Natural killer cell (primary cell): ENCODE data around the gene SPECC1L. TPM values are rescaled to one million over a fixed set of nuclear protein-coding genes. Genes with fewer than 3 reads are reported as not detected.

Source experiments
- ATAC-seq, 3 donors: fragments of 150-1000 bp in 2 of 3; fragments of 200-7000 bp in 1 of 3; cut with Tn5 transposase; 1 replicate in 1 of 3; 2 replicates in 2 of 3; pipeline ENCODE4 v1.10.0; 2021; ENCODE audit warnings: mild to moderate bottlenecking in 2 of 3, moderate library complexity in 2 of 3
- DNase-seq, 2 donors: peaks; one replicate each; pipeline versions ENCODE4 v3.0.0 to v3.0.0-alpha.2; 2013 to 2021; ENCODE audit warnings: mixed read lengths in 1 of 2
- H3K27ac ChIP-seq: one replicate; pipeline ENCODE4 v1.5.1; 2013; ENCODE audit warnings: mild to moderate bottlenecking, low read length
- H3K27me3 ChIP-seq: one replicate; pipeline ENCODE4 v1.6.1; 2013; ENCODE audit warnings: low read length; ENCODE audit not compliant: control insufficient read depth, insufficient read depth
- H3K36me3 ChIP-seq: one replicate; pipeline ENCODE4 v1.6.1; 2013; ENCODE audit warnings: low read length; ENCODE audit not compliant: control insufficient read depth, insufficient read depth
- H3K4me1 ChIP-seq: one replicate; pipeline ENCODE4 v1.6.1; 2013; ENCODE audit warnings: low read length; ENCODE audit not compliant: control insufficient read depth, insufficient read depth
- H3K4me3 ChIP-seq: one replicate; pipeline ENCODE4 v1.5.1; 2013; ENCODE audit warnings: low read length
- H3K9me3 ChIP-seq: one replicate; pipeline ENCODE4 v1.6.1; 2013; ENCODE audit warnings: low read length; ENCODE audit not compliant: control insufficient read depth, insufficient read depth
- H3K27ac Mint-ChIP-seq, 2 donors: one replicate each; pipeline ENCODE4 v1.8.0; 2022; ENCODE audit warnings: mild to moderate bottlenecking in 2 of 2, mixed read lengths in 2 of 2, moderate library complexity in 1 of 2
- H3K27me3 Mint-ChIP-seq, 2 donors: one replicate each; pipeline ENCODE4 v1.8.0; 2022; ENCODE audit warnings: low read depth in 2 of 2, mixed read lengths in 2 of 2
- H3K36me3 Mint-ChIP-seq: one replicate; pipeline ENCODE4 v1.8.0; 2022; ENCODE audit warnings: mixed read lengths
- H3K4me1 Mint-ChIP-seq, 2 donors: one replicate each; pipeline ENCODE4 v1.8.0; 2022; ENCODE audit warnings: mixed read lengths in 2 of 2
- H3K4me3 Mint-ChIP-seq: one replicate; pipeline ENCODE4 v1.8.0; 2022; ENCODE audit warnings: mild to moderate bottlenecking, moderate library complexity, mixed read lengths
- H3K9me3 Mint-ChIP-seq, 2 donors: one replicate each; pipeline ENCODE4 v1.8.0; 2022; ENCODE audit warnings: mixed read lengths in 2 of 2
- whole genome bisulfite sequencing: methylation state at CpG from one replicate; pipeline ENCODE4 v1.1.7; 2013; ENCODE audit warnings: missing lambda C conversion rate; ENCODE audit not compliant: insufficient coverage; 5-methylcytosine and 5-hydroxymethylcytosine counted together
- intact Hi-C: fragments of 100-400 bp; cut with micrococcal nuclease; formaldehyde crosslinking; loops from one replicate; pipeline ENCODE4 v1.14.2; 2022
- total RNA-seq, 4 donors: library from RNA; stranded (reverse); fragments of 120-200 nt in 1 of 4; gene quantifications; one replicate each; pipeline versions ENCODE4 v1.2.3 to v1.2.4, GENCODE V29; 2013 to 2022
- TF ChIP-seq, protein P1 (sequence below): fragments of 200-600 bp; IDR thresholded peaks from one replicate; pipeline ENCODE4 v1.8.0; 2022; ENCODE audit warnings: antibody characterized with exemption

Gene SPECC1L
- total RNA-seq, 3 donors from 2014 or later (not counting 1 experiment from before 2014, with no cell fraction given): 46.1 to 52.9 (median 48.5) TPM

DNA sequence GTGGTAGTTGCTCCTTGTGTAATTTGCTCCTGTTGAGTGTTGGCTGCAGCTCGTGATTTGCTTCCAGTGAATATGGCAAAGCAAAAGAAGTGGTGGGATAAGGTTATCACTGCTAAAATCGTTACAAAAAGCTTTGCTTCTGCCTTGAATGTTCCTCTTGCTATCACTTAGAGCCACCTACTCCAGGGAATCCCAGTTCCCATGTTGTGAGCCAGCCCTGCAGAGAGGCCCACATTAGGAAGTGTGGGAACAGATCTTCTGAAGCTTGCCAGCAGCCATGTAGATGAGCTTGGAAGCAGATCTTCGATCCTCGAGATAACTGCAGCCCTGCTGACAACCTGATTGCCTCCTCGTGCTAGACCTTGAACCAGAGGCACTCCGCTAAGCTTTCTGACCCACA is 71.0 kb downstream of the SPECC1L start:
- peaks cover 54% of the 10 kb centered on the region for H3K36me3 ChIP-seq
- H3K4me1 Mint-ChIP-seq: no peaks in the 10 kb centered on the region
- H3K4me3 Mint-ChIP-seq: no peak overlapping the region
- H3K27ac Mint-ChIP-seq: no peak overlapping the region
- no peaks in the 10 kb centered on the region for H3K27me3 ChIP-seq
- peaks cover 17% of the 10 kb centered on the region for H3K36me3 Mint-ChIP-seq
- H3K9me3 ChIP-seq: no peaks in the 10 kb centered on the region
- 97% methylated on average over 6 of the region's 6 CpGs for WGBS
- no peak overlapping the region for H3K4me3 ChIP-seq
- DNase-seq (no peak), ATAC-seq (no peak)
- no peaks in the 10 kb centered on the region for H3K4me1 ChIP-seq
- no peaks in the 10 kb centered on the region for H3K9me3 Mint-ChIP-seq
- H3K27ac ChIP-seq: no peak overlapping the region
- no peaks in the 10 kb centered on the region for H3K27me3 Mint-ChIP-seq
- TF ChIP-seq, protein P1, sequence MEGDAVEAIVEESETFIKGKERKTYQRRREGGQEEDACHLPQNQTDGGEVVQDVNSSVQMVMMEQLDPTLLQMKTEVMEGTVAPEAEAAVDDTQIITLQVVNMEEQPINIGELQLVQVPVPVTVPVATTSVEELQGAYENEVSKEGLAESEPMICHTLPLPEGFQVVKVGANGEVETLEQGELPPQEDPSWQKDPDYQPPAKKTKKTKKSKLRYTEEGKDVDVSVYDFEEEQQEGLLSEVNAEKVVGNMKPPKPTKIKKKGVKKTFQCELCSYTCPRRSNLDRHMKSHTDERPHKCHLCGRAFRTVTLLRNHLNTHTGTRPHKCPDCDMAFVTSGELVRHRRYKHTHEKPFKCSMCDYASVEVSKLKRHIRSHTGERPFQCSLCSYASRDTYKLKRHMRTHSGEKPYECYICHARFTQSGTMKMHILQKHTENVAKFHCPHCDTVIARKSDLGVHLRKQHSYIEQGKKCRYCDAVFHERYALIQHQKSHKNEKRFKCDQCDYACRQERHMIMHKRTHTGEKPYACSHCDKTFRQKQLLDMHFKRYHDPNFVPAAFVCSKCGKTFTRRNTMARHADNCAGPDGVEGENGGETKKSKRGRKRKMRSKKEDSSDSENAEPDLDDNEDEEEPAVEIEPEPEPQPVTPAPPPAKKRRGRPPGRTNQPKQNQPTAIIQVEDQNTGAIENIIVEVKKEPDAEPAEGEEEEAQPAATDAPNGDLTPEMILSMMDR: no peak
- intact Hi-C loops: no loop called here

DNA sequence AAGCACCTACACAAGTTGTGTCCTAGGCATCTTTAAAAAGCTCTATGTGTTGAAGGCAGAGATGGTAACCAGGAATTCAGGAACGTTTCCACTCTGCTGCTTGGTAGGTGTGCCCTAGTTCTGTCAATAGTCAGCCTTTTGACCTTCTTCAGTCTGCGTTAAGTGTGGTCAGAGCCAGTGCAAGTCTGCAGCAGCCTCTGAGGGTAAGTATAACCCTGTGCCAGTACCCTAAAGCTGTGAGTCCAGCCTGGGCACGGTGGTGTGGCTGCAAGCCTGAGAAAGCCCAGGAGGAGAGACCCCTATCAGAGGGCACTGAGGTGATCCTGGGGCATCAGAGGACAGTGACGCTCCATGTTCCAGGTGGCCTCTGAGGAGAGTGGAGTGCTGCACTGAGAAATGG is 80.0 kb downstream of the SPECC1L start:
- Mint-ChIP-seq H3K9me3 (peaks cover 2% of the 10 kb centered on the region in 2 donors), H3K36me3 (peaks cover 19% of the 10 kb centered on the region), H3K4me1 (no peaks in the 10 kb centered on the region), H3K27me3 (no peaks in the 10 kb centered on the region), H3K27ac (no peak overlapping the region), H3K4me3 (no peak overlapping the region)
- TF ChIP-seq, protein P1: no peak
- 93% methylated on average over 4 of the region's 4 CpGs for WGBS
- Histone ChIP-seq H3K27me3 (no peaks in the 10 kb centered on the region), H3K4me3 (no peak overlapping the region), H3K36me3 (peaks cover 55% of the 10 kb centered on the region), H3K9me3 (no peaks in the 10 kb centered on the region), H3K4me1 (no peaks in the 10 kb centered on the region), H3K27ac (no peak overlapping the region)
- intact Hi-C loops: no loop called here
- ATAC-seq (no peak), DNase-seq (no peak)

DNA sequence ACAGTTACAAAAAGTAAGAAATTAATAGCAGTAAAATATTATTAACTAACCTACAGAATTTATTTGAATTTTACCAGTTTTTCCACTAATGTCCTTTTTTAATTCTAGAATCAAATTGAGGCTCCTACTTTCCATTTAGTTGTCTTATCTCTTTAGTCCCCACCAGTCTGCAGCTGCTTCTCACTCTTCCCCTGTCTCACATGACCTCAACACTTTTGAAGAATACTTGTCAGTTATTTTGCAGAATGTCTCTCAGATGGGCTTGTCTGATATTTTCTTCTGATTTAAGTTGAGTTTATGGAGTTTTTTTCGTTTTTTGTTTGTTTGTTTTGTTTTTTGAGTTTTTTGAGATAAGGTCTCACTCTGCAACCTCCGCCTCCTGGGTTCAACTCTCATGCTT is 82.5 kb downstream of the SPECC1L start:
- DNase-seq: no peak
- intact Hi-C loops: no loop called here
- Histone ChIP-seq H3K4me1 (no peaks in the 10 kb centered on the region), H3K27me3 (no peaks in the 10 kb centered on the region), H3K9me3 (no peaks in the 10 kb centered on the region), H3K27ac (no peak overlapping the region), H3K4me3 (no peak overlapping the region), H3K36me3 (peaks cover 45% of the 10 kb centered on the region)
- H3K27me3 Mint-ChIP-seq: no peaks in the 10 kb centered on the region
- no peak overlapping the region for H3K4me3 Mint-ChIP-seq
- 100% methylated on average over 2 of the region's 2 CpGs for WGBS
- TF ChIP-seq, protein P1: no peak
- no peak for ATAC-seq
- no peaks in the 10 kb centered on the region for H3K4me1 Mint-ChIP-seq
- H3K9me3 Mint-ChIP-seq: peaks cover 2% of the 10 kb centered on the region in 2 donors
- H3K36me3 Mint-ChIP-seq: peaks cover 19% of the 10 kb centered on the region
- peak overlapping the region in 1 of 2 donors; percentile 68 for H3K27ac Mint-ChIP-seq

DNA sequence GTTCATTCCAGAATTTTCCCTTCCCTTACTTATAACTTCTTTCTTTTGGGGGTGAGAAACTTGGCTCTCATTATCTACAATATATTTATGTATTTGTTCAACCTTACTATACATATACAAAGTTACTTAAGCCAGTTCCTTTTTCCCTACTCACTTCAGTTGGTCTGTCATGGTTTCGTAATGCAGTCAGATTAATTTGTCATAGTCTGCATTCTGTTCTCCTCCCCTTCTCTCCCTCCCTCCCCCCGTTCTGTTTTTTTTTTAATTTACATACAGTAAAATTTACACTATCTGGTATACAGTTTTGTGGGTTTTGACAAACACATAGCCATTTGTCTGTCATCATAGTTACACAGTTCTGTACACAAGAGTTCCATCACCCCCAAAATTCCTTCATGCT is 84.9 kb downstream of the SPECC1L start:
- Mint-ChIP-seq H3K4me1 (peaks cover 0 to 6% of the 10 kb centered on the region in 2 donors), H3K9me3 (peaks cover 2% of the 10 kb centered on the region in 2 donors), H3K27ac (no peak overlapping the region), H3K27me3 (no peaks in the 10 kb centered on the region), H3K36me3 (peaks cover 8% of the 10 kb centered on the region), H3K4me3 (no peak overlapping the region)
- ATAC-seq (no peak), DNase-seq (no peak)
- no peaks in the 10 kb centered on the region for H3K4me1 ChIP-seq
- H3K27ac ChIP-seq: no peak overlapping the region
- intact Hi-C loops: no loop called here
- no peaks in the 10 kb centered on the region for H3K27me3 ChIP-seq
- H3K36me3 ChIP-seq: peaks cover 40% of the 10 kb centered on the region
- H3K9me3 ChIP-seq: no peaks in the 10 kb centered on the region
- TF ChIP-seq, protein P1: no peak
- no peak overlapping the region for H3K4me3 ChIP-seq
- 89% methylated on average over 2 of the region's 2 CpGs for WGBS
